ENCODE data around the gene ABCB9.

The ABCB9 gene

GRCh38 chr12:122935318-122935717 is 30.9 kb downstream of the ABCB9 start:
- TF ChIP-seq CTCF (conservative IDR thresholded peaks at IDR 0.05; ENCODE audit: control insufficient read depth, insufficient read depth, low read depth, low read length) = no peak
- no peak for DNase-seq (ENCODE audit: low read depth)
- no peak overlapping the region for H3K4me3 ChIP-seq (ENCODE audit: control insufficient read depth, low read depth, low read length)

GRCh38 chr12:122934722-122935121 is 31.5 kb downstream of the ABCB9 start:
- DNase-seq (ENCODE audit: low read depth) = no peak
- TF ChIP-seq CTCF (conservative IDR thresholded peaks at IDR 0.05; ENCODE audit: control insufficient read depth, insufficient read depth, low read depth, low read length) = no peak
- no peak overlapping the region for H3K4me3 ChIP-seq (ENCODE audit: control insufficient read depth, low read depth, low read length)

- no peak overlapping the region for H3K4me3 ChIP-seq (ENCODE audit: control insufficient read depth, low read depth, low read length)
- no peak for TF ChIP-seq CTCF (conservative IDR thresholded peaks at IDR 0.05; ENCODE audit: control insufficient read depth, insufficient read depth, low read depth, low read length)
- DNase-seq (ENCODE audit: low read depth) = no peak
Observed at GRCh38 chr12:122932207-122932606, 34.1 kb downstream of the ABCB9 start.

- no peak for TF ChIP-seq CTCF (conservative IDR thresholded peaks at IDR 0.05; ENCODE audit: control insufficient read depth, insufficient read depth, low read depth, low read length)
- no peak overlapping the region for H3K4me3 ChIP-seq (ENCODE audit: control insufficient read depth, low read depth, low read length)
- DNase-seq (ENCODE audit: low read depth) = no peak
Observed at GRCh38 chr12:122929812-122930211, 36.5 kb downstream of the ABCB9 start.

GRCh38 chr12:122929148-122929538 is 37.1 kb downstream of the ABCB9 start:
- no peak for TF ChIP-seq CTCF (conservative IDR thresholded peaks at IDR 0.05; ENCODE audit: control insufficient read depth, insufficient read depth, low read depth, low read length)
- DNase-seq (ENCODE audit: low read depth) = no peak
- H3K4me3 ChIP-seq (ENCODE audit: control insufficient read depth, low read depth, low read length) = no peak overlapping the region

GRCh38 chr12:122928404-122929147 is 37.7 kb downstream of the ABCB9 start:
- H3K4me3 ChIP-seq (ENCODE audit: control insufficient read depth, low read depth, low read length) = no peak overlapping the region
- no peak for TF ChIP-seq CTCF (conservative IDR thresholded peaks at IDR 0.05; ENCODE audit: control insufficient read depth, insufficient read depth, low read depth, low read length)
- DNase-seq (ENCODE audit: low read depth) = no peak

All from fibroblast of mammary gland (primary cell).